ENCODE results near the gene SNRNP70. TPM values are rescaled to one million over a fixed set of nuclear protein-coding genes. Genes with fewer than 3 reads are reported as not detected.
A peak's percentile ranks its signal among the peaks of the same experiment; 100 is the strongest.

Gene SNRNP70
- total and polyA plus RNA-seq, 2 of the 13 experiments (the other 11 are each of a cell fraction or from before 2014, with no cell fraction given), result 150 to 210 TPM

GRCh38 chr19:49056101-49056901, 28.9 kb upstream of the SNRNP70 start (continued):
- TF ChIP-seq ZBED4 (CRISPR knock-in tag; IDR thresholded peaks at IDR 0.05; ENCODE audit: borderline replicate concordance) (peak; percentile 18; the same call in 1 of the 2 replicates), RNF2 (conservative IDR thresholded peaks at IDR 0.05; ENCODE audit: low read depth) (0 out of 2 replicates have a peak, but pooled peaks have one; percentile 35), NKX3-1 (CRISPR knock-in tag; IDR thresholded peaks at IDR 0.05) (no peak), HDAC1 (CRISPR knock-in tag; IDR thresholded peaks at IDR 0.05) (0 out of 2 replicates have a peak, but pooled peaks have one; percentile 28), PRMT3 (CRISPR knock-in tag; IDR thresholded peaks at IDR 0.05; ENCODE audit: borderline replicate concordance, low read depth) (no peak), ARID4A (CRISPR knock-in tag; IDR thresholded peaks at IDR 0.05; ENCODE audit: borderline replicate concordance) (peak; percentile 24; the same call in 1 of the 2 replicates), ZNF687 (CRISPR knock-in tag; IDR thresholded peaks at IDR 0.05) (peak; percentile 74), MAZ (IDR thresholded peaks at IDR 0.05; ENCODE audit: borderline replicate concordance, low read depth, low read length) (no peak), MAZ (CRISPR knock-in tag; IDR thresholded peaks at IDR 0.05; ENCODE audit: low read depth) (0 out of 2 replicates have a peak, but pooled peaks have one; percentile 12), UBTF (CRISPR knock-in tag; IDR thresholded peaks at IDR 0.05) (peak; percentile 66)
